K562 (cell line): ENCODE results near the gene GALNT18. TPM values are rescaled to one million over a fixed set of nuclear protein-coding genes. Genes with fewer than 3 reads are reported as not detected.

Experiments
- ATAC-seq: fragments of 200-7000 bp; cut with Tn5 transposase; 3 replicates; pipeline ENCODE4 v1.9.1; 2020; ENCODE audit warnings: moderate library complexity
- BruUV-seq: library from RNA; stranded (reverse); fragments of 400-500 nt; replicated peaks from 2 replicates; lab custom pipeline; 2021; lab: Mats Ljungman, UMichigan
- CTCF ChIA-PET: fragments of 300-600 bp; formaldehyde crosslinking; extraction: SDS; loops from one replicate; lab custom pipeline; 2021; ENCODE audit warnings: low intra/inter-chr PET ratio; lab: Yijun Ruan, JAX
- POLR2A ChIA-PET: fragments of 300-600, 350-650 bp; sonication (Branson Sonifier 250); formaldehyde crosslinking; extraction: SDS; loops from one replicate; lab custom pipeline; 2021; ENCODE audit warnings: antibody characterized with exemption, inconsistent platforms; lab: Yijun Ruan, JAX
- DNase-seq, 4 experiments: peaks; one replicate each; pipeline versions ENCODE4 v3.0.0 to v3.0.0-alpha.2; 2011 to 2018; ENCODE audit warnings: low spot score in 3 of 4, mixed read lengths in 3 of 4; ENCODE audit errors: extremely low read depth in 1 of 4
- FAIRE-seq: peaks from 2 replicates; lab custom pipeline; 2011; peaks lifted over from hg19 to GRCh38; lab: Jason Lieb, UNC
- H2AFZ ChIP-seq: 2 replicates; pipeline ENCODE4 v1.6.0; 2011; ENCODE audit warnings: low read depth, low read length, control low read depth, inconsistent platforms
- H3K27ac ChIP-seq: fragments of 200-600 bp; 3 replicates; pipeline ENCODE4 v1.8.0; 2011; ENCODE audit warnings: low read depth, mild to moderate bottlenecking, control low read depth, inconsistent platforms, low read length, moderate library complexity, mixed read lengths; ENCODE audit errors: extremely low read depth
- H3K27me3 ChIP-seq, 2 experiments: fragments of 300-600 bp in 1 of 2; 2 replicates in 1 of 2; 3 replicates in 1 of 2; pipeline versions ENCODE4 v1.6.0 to v1.8.0; 2011; ENCODE audit warnings: inconsistent platforms in 2 of 2, low read length in 2 of 2, mild to moderate bottlenecking in 1 of 2, mixed read lengths in 1 of 2, moderate library complexity in 1 of 2; ENCODE audit not compliant: control insufficient read depth in 2 of 2, insufficient read depth in 2 of 2
- H3K36me3 ChIP-seq: fragments of 300-600 bp; 3 replicates; pipeline ENCODE4 v1.8.0; 2011; ENCODE audit warnings: mild to moderate bottlenecking, low read length, inconsistent platforms; ENCODE audit not compliant: control insufficient read depth, insufficient read depth
- H3K4me1 ChIP-seq, 2 experiments: fragments of 200-600 bp in 1 of 2; replicated peaks in 1 of 2; 2 replicates in 1 of 2; 3 replicates in 1 of 2; pipeline versions ENCODE4 v1.5.1 to v1.8.0; 2011; ENCODE audit warnings: inconsistent platforms in 2 of 2, low read length in 2 of 2, mild to moderate bottlenecking in 1 of 2, mixed read lengths in 1 of 2, moderate library complexity in 1 of 2; ENCODE audit not compliant: control insufficient read depth in 2 of 2, insufficient read depth in 2 of 2
- H3K4me2 ChIP-seq: 2 replicates; pipeline ENCODE4 v1.6.1; 2011; ENCODE audit warnings: low read length, control low read depth, inconsistent platforms, mixed read lengths; ENCODE audit not compliant: insufficient read depth
- H3K4me3 ChIP-seq: fragments of 200-600 bp; sonication (generic), shearing (Covaris generic); 2 replicates; pipeline ENCODE4 v1.5.1; 2016; ENCODE audit warnings: control low read depth, inconsistent platforms
- H3K79me2 ChIP-seq: fragments of 200-600 bp; 3 replicates; pipeline ENCODE4 v1.8.0; 2011; ENCODE audit warnings: low read length, inconsistent platforms; ENCODE audit not compliant: control insufficient read depth, insufficient read depth
- H3K9ac ChIP-seq, 2 experiments: 2 replicates each; pipeline versions ENCODE4 v1.6.0 to v1.6.1; 2011; ENCODE audit warnings: low read depth in 2 of 2, low read length in 2 of 2, control low read depth in 1 of 2, inconsistent platforms in 1 of 2, mild to moderate bottlenecking in 1 of 2, mixed read lengths in 1 of 2; ENCODE audit not compliant: insufficient read depth in 1 of 2
- H3K9me1 ChIP-seq: one replicate; pipeline ENCODE4 v1.6.0; 2011; ENCODE audit warnings: inconsistent platforms, mild to moderate bottlenecking, low read length, moderate library complexity; ENCODE audit not compliant: control insufficient read depth, insufficient read depth
- H3K9me3 ChIP-seq: replicated peaks from 2 replicates; pipeline ENCODE4 v1.5.1; 2011; ENCODE audit warnings: low read depth, low read length, inconsistent platforms; ENCODE audit not compliant: control insufficient read depth, insufficient read depth
- H4K20me1 ChIP-seq: replicated peaks from 2 replicates; pipeline ENCODE4 v1.6.1; 2011; ENCODE audit warnings: low read length, inconsistent platforms, mixed read lengths; ENCODE audit not compliant: control insufficient read depth, insufficient read depth
- DPF2 ChIP-seq: fragments of 450-650 bp; IDR thresholded peaks from 2 replicates; pipeline ENCODE4 v1.6.1; 2016
- HCFC1 ChIP-seq: IDR thresholded peaks from 2 replicates; pipeline ENCODE4 v1.6.1; 2012; ENCODE audit warnings: low read depth, low read length, improper control_type of control experiment
- NCOA1 ChIP-seq: fragments of 450-650 bp; IDR thresholded peaks from 2 replicates; pipeline ENCODE4 v1.6.1; 2016; ENCODE audit warnings: low read depth
- NFE2L1 ChIP-seq: fragments of 450-650 bp; IDR thresholded peaks from 2 replicates; pipeline ENCODE4 v1.6.1; 2016; ENCODE audit warnings: missing genetic modification characterization, low read depth, mild to moderate bottlenecking, missing compliant biosample characterization, moderate library complexity, borderline replicate concordance
- RHOXF2B ChIP-seq: fragments of 250-450 bp; sonication (Bioruptor Pico); conservative IDR thresholded peaks from 2 replicates; pipeline ENCODE4 v1.5.1; 2021
- SMAD4 ChIP-seq: fragments of 250-450 bp; sonication (Bioruptor Pico); conservative IDR thresholded peaks from 2 replicates; pipeline ENCODE4 v1.8.0; 2021; ENCODE audit warnings: inconsistent platforms, mild to moderate bottlenecking, moderate library complexity
- ZKSCAN8 ChIP-seq: fragments of 200-800 bp; sonication (Bioruptor generic); IDR thresholded peaks from 2 replicates; pipeline ENCODE4 v1.6.1; 2016; ENCODE audit warnings: missing genetic modification characterization, missing compliant biosample characterization
- WGBS: fragments of 100-300 bp; shearing (Covaris generic); methylation state at CpG from one replicate; pipeline ENCODE4 v1.1.6; 2016; ENCODE audit warnings: low coverage, mixed read lengths; ENCODE audit not compliant: insufficient coverage; ENCODE audit errors: missing lambda C conversion rate; 5-methylcytosine and 5-hydroxymethylcytosine counted together
- in situ Hi-C: fragments of 300-500 bp; cut with MboI; formaldehyde crosslinking; loops from 4 replicates; pipeline ENCODE4 v1.15.0; 2018; ENCODE audit warnings: inconsistent platforms, mixed read lengths
- intact Hi-C: fragments of 100-400 bp; cut with micrococcal nuclease; formaldehyde crosslinking; loops from 2 replicates; pipeline ENCODE4 v1.14.2; 2022
- polyA plus RNA-seq, 8 experiments: library from polyadenylated mRNA; depleted of rRNA in 4 of 8; stranded (reverse) in 5 of 8; unstranded in 3 of 8; fragments of >200 nt; fragmentation: Nextera tagmentation in 2 of 8; fragmentation: Illumina TruSeq in 1 of 8; extraction: Ambion mirVana in 2 of 8; extraction: Trizol in 1 of 8; gene quantifications; 2 replicates each; pipeline versions ENCODE4 v1.2.1 to v1.2.3, GENCODE V29; 2011 to 2014; ENCODE audit warnings: inconsistent platforms in 1 of 8, missing spikeins in 1 of 8
- total RNA-seq, 7 experiments: library from RNA; depleted of rRNA in 6 of 7; stranded (reverse); fragments of >200 nt in 6 of 7; fragmentation: Illumina TruSeq in 2 of 7; extraction: Trizol in 2 of 7; gene quantifications; 2 replicates each; pipeline versions ENCODE4 v1.2.1 to v1.2.3, GENCODE V29; 2011 to 2021; ENCODE audit warnings: low replicate concordance in 1 of 7
- TF ChIP-seq, protein P1 (sequence below): fragments of 250-450 bp; sonication (Bioruptor Pico); IDR thresholded peaks from 2 replicates; pipeline ENCODE4 v1.9.0; 2021; ENCODE audit warnings: mild to moderate bottlenecking
- TF ChIP-seq, protein P2 (sequence below): sonication (generic); formaldehyde crosslinking; IDR thresholded peaks from 2 replicates; pipeline ENCODE4 v1.8.1; 2023; ENCODE audit warnings: mild to moderate bottlenecking, missing genetic modification reagents

GALNT18 gene
- total and polyA plus RNA-seq, 9 of the 15 experiments (the other 6 are each of a cell fraction or from before 2014, with no cell fraction given) = not detected

DNA sequence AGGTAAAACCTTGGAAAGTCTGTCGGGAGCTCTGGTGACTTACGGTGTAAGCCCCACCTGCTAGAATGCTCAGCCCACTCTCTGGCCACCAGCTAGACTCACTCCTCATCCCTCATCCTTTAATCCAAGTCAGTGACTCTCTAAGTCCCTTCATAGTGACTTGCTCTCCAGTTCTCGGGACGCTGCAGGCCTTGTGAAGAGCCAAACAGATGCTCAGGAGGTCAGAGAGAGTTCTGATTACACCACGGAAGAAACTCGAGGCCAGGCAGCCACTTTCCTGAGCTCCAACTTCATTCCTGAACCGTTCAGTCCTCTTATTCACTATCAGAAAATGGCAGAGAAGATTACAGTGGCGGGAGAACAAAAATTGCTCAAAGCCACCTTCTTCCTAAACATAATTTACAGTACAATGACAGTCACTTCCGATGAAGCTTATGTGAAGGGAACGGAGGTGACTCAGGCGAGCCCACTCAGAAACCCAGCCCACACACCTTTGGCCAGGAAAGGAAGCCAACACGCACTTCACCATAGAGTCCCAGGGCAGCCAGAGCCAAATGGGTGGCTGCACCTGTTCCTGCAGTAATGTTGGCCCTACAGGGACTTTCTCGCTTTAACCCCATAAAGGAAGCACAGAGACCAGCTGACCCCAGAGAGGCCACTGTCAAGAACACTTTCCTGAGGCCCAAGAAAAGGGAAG is 100.4 kb downstream of the GALNT18 start:
- FAIRE-seq (no peak), ATAC-seq (no peak), DNase-seq (no peak)
- Histone ChIP-seq H3K4me3 (no peak overlapping the region), H2AFZ (no peak overlapping the region), H3K79me2 (no peaks in the 10 kb centered on the region), H3K27me3 (peaks cover 4 to 25% of the 10 kb centered on the region in 2 experiments; a peak in 3 of 5 replicates), H4K20me1 (no peaks in the 10 kb centered on the region), H3K36me3 (no peaks in the 10 kb centered on the region), H3K27ac (no peak overlapping the region), H3K9me1 (no peaks in the 10 kb centered on the region), H3K4me2 (no peak overlapping the region), H3K9ac (no peak overlapping the region), H3K9me3 (no peaks in the 10 kb centered on the region), H3K4me1 (no peaks in the 10 kb centered on the region)
- TF ChIP-seq SMAD4 (CRISPR knock-in tag) (no peak), RHOXF2B (CRISPR knock-in tag) (no peak)
- in situ Hi-C loops = no loop called here
- ChIA-PET POLR2A (no interaction called here), CTCF (no interaction called here)
- BruUV-seq = no TSS peak
- intact Hi-C loops = no loop called here
- WGBS = 0% methylated on average over 13 of the region's 13 CpGs

DNA sequence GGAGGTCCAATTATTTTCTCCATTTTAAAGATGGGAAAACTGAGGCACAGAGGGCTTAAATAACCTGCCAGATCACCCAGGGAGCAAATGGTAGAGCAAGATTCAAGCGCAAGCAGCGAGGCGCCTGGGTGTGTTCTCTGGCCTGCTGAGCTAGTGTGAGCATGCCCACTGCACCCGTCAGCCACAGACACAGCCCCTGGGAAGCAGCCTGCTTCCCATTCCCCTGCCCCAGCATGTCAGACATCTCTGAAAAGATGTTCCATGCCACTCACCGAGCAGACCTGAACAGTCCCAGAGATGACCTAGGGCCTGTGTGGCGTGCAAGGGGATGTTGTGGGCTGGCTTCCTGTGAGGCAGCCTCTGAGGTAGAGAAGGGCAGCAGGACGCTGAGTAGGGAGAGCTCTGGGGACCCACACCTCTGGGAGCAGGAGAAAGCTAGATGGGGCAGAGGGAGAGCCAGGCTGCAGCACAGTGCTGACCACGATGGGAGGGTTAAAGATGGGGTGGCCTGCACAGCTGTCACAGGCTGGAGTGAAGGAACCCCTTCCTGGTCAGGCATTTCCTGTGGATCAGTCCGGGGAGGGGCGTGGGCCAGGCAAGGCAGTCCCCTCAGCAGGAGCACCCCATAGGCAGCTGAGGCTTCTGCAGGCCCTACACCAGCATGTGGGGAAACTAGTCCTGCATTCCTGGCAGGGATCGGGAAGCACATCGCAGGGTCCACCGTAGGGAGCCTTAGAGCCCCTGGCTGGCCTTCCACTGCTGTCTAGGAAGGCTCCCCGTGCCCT is 101.4 kb downstream of the GALNT18 start:
- Histone ChIP-seq H3K27me3 (peaks cover 0 to 30% of the 10 kb centered on the region in 2 experiments; a peak in 2 of 5 replicates), H3K4me2 (no peak overlapping the region), H3K9me3 (no peaks in the 10 kb centered on the region), H4K20me1 (no peaks in the 10 kb centered on the region), H3K4me1 (no peaks in the 10 kb centered on the region), H3K9ac (no peak overlapping the region), H3K27ac (no peak overlapping the region), H3K9me1 (no peaks in the 10 kb centered on the region), H3K36me3 (no peaks in the 10 kb centered on the region), H3K79me2 (no peaks in the 10 kb centered on the region), H2AFZ (no peak overlapping the region), H3K4me3 (no peak overlapping the region)
- no peak for DNase-seq
- POLR2A ChIA-PET = no interaction called here
- in situ Hi-C loops = no loop called here
- ATAC-seq = no peak
- no peak for FAIRE-seq
- intact Hi-C loops = no loop called here
- no TSS peak for BruUV-seq
- CTCF ChIA-PET = no interaction called here
- 0% methylated on average over 14 of the region's 14 CpGs for WGBS
- TF ChIP-seq, protein P1, sequence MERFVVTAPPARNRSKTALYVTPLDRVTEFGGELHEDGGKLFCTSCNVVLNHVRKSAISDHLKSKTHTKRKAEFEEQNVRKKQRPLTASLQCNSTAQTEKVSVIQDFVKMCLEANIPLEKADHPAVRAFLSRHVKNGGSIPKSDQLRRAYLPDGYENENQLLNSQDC (CRISPR knock-in tag) = no peak
- TF ChIP-seq NFE2L1 (tag) = no peak
- TF ChIP-seq, protein P2, sequence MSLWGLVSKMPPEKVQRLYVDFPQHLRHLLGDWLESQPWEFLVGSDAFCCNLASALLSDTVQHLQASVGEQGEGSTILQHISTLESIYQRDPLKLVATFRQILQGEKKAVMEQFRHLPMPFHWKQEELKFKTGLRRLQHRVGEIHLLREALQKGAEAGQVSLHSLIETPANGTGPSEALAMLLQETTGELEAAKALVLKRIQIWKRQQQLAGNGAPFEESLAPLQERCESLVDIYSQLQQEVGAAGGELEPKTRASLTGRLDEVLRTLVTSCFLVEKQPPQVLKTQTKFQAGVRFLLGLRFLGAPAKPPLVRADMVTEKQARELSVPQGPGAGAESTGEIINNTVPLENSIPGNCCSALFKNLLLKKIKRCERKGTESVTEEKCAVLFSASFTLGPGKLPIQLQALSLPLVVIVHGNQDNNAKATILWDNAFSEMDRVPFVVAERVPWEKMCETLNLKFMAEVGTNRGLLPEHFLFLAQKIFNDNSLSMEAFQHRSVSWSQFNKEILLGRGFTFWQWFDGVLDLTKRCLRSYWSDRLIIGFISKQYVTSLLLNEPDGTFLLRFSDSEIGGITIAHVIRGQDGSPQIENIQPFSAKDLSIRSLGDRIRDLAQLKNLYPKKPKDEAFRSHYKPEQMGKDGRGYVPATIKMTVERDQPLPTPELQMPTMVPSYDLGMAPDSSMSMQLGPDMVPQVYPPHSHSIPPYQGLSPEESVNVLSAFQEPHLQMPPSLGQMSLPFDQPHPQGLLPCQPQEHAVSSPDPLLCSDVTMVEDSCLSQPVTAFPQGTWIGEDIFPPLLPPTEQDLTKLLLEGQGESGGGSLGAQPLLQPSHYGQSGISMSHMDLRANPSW = no peak
- TF ChIP-seq DPF2 = no peak
- no peak for TF ChIP-seq ZKSCAN8
- TF ChIP-seq HCFC1 = no peak
- no peak for TF ChIP-seq NCOA1
